ENCODE results near the gene PDE8B. TPM values are rescaled to one million over a fixed set of nuclear protein-coding genes. Genes with fewer than 3 reads are reported as not detected.

The PDE8B gene
- total RNA-seq, 1 experiment from 2014 or later, result 0.54 TPM

- H3K4me3 Mint-ChIP-seq (ENCODE audit: low read depth, unreplicated experiment), result no peak overlapping the region
- H3K9me3 Mint-ChIP-seq (ENCODE audit: low read depth, unreplicated experiment), result no peaks in the 10 kb centered on the region
- TF ChIP-seq CTCF (IDR thresholded peaks at IDR 0.05; ENCODE audit: unreplicated experiment), result no peak
- intact Hi-C loops (cut with micrococcal nuclease; ENCODE audit: unreplicated experiment), result no loop called here
- H3K27me3 Mint-ChIP-seq (ENCODE audit: unreplicated experiment), result peaks cover 57% of the 10 kb centered on the region
- CTCF ChIA-PET, result no interaction called here
- no peaks in the 10 kb centered on the region for H3K4me1 Mint-ChIP-seq (ENCODE audit: low read depth, unreplicated experiment)
- no peak overlapping the region for H3K27ac Mint-ChIP-seq (ENCODE audit: unreplicated experiment)
- no peak for DNase-seq
- H3K36me3 Mint-ChIP-seq (ENCODE audit: insufficient read depth, unreplicated experiment), result no peaks in the 10 kb centered on the region
- BruUV-seq (replicated peaks), result no TSS peak
Observed at GRCh38 chr5:77282337-77283027, 72.0 kb downstream of the PDE8B start.

GRCh38 chr5:77285251-77285841 lies 74.9 kb downstream of the PDE8B start:
- BruUV-seq (replicated peaks), result no TSS peak

GRCh38 chr5:77292026-77292757 lies 81.7 kb downstream of the PDE8B start:
- Mint-ChIP-seq H3K27ac (ENCODE audit: unreplicated experiment) (no peak overlapping the region), H3K9me3 (ENCODE audit: low read depth, unreplicated experiment) (no peaks in the 10 kb centered on the region), H3K27me3 (ENCODE audit: unreplicated experiment) (peaks cover 66% of the 10 kb centered on the region), H3K4me3 (ENCODE audit: low read depth, unreplicated experiment) (no peak overlapping the region), H3K4me1 (ENCODE audit: low read depth, unreplicated experiment) (no peaks in the 10 kb centered on the region), H3K36me3 (ENCODE audit: insufficient read depth, unreplicated experiment) (no peaks in the 10 kb centered on the region)
- intact Hi-C loops (cut with micrococcal nuclease; ENCODE audit: unreplicated experiment), result no loop called here
- TF ChIP-seq CTCF (IDR thresholded peaks at IDR 0.05; ENCODE audit: unreplicated experiment), result no peak
- no TSS peak for BruUV-seq (replicated peaks)
- CTCF ChIA-PET, result no interaction called here
- DNase-seq, result no peak

More at GRCh38 chr5:77285251-77285841, 74.9 kb downstream of the PDE8B start:
- TF ChIP-seq CTCF (IDR thresholded peaks at IDR 0.05; ENCODE audit: unreplicated experiment), result no peak
- no peak for DNase-seq
- CTCF ChIA-PET, result no interaction called here
- Mint-ChIP-seq H3K36me3 (ENCODE audit: insufficient read depth, unreplicated experiment) (no peaks in the 10 kb centered on the region), H3K9me3 (ENCODE audit: low read depth, unreplicated experiment) (no peaks in the 10 kb centered on the region), H3K27me3 (ENCODE audit: unreplicated experiment) (peaks cover 74% of the 10 kb centered on the region), H3K27ac (ENCODE audit: unreplicated experiment) (no peak overlapping the region), H3K4me1 (ENCODE audit: low read depth, unreplicated experiment) (no peaks in the 10 kb centered on the region), H3K4me3 (ENCODE audit: low read depth, unreplicated experiment) (no peak overlapping the region)
- intact Hi-C loops (cut with micrococcal nuclease; ENCODE audit: unreplicated experiment), result no loop called here

- CTCF ChIA-PET, result no interaction called here
- Mint-ChIP-seq H3K27me3 (ENCODE audit: unreplicated experiment) (peaks cover 68% of the 10 kb centered on the region), H3K36me3 (ENCODE audit: insufficient read depth, unreplicated experiment) (no peaks in the 10 kb centered on the region), H3K9me3 (ENCODE audit: low read depth, unreplicated experiment) (no peaks in the 10 kb centered on the region), H3K4me3 (ENCODE audit: low read depth, unreplicated experiment) (no peak overlapping the region), H3K4me1 (ENCODE audit: low read depth, unreplicated experiment) (no peaks in the 10 kb centered on the region), H3K27ac (ENCODE audit: unreplicated experiment) (no peak overlapping the region)
- intact Hi-C loops (cut with micrococcal nuclease; ENCODE audit: unreplicated experiment), result no loop called here
- TF ChIP-seq CTCF (IDR thresholded peaks at IDR 0.05; ENCODE audit: unreplicated experiment), result no peak
- DNase-seq, result no peak
- BruUV-seq (replicated peaks), result no TSS peak
Observed at GRCh38 chr5:77294185-77294584, 83.7 kb downstream of the PDE8B start.
